PC-3 (cell line): ENCODE measurements around the gene HINFP.

Experiments
- EZH2 ChIP-seq: fragments of 300-600 bp; sonication (generic); IDR thresholded peaks from one replicate; pipeline ENCODE4 v1.6.1; 2017; ENCODE audit warnings: antibody characterized with exemption, mild to moderate bottlenecking, low read length; ENCODE audit not compliant: unreplicated experiment
- TF ChIP-seq, protein P1 (sequence below): fragments of 300-600 bp; sonication (generic); conservative IDR thresholded peaks from 2 replicates; pipeline ENCODE4 v1.5.1; 2017; ENCODE audit warnings: antibody characterized with exemption, low read depth, mild to moderate bottlenecking, low read length

DNA sequence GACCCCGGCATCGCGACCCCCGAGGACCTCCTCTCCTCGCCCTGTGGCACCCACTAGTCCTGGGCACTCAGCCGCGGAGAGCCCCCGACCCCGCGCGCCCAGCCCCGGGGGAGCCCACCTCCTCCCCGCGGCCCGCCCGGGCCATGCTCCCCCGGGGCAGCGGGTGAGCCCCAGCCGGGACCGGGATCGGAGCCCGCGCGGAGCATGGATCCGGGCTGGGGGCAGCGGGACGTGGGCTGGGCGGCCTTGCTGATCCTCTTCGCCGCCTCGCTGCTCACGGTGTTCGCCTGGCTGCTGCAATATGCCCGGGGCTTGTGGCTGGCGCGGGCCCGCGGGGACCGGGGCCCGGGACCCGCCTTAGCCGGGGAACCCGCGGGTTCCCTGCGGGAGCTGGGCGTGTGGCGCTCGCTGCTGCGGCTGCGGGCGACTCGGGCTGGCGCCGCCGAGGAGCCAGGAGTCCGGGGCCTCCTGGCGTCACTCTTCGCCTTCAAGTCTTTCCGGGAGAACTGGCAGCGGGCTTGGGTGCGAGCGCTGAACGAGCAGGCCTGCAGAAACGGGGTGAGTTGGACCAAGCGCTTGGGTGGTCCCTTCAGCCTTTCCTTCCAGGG, 13.7 kb upstream of the HINFP start:
- TF ChIP-seq, protein P1, sequence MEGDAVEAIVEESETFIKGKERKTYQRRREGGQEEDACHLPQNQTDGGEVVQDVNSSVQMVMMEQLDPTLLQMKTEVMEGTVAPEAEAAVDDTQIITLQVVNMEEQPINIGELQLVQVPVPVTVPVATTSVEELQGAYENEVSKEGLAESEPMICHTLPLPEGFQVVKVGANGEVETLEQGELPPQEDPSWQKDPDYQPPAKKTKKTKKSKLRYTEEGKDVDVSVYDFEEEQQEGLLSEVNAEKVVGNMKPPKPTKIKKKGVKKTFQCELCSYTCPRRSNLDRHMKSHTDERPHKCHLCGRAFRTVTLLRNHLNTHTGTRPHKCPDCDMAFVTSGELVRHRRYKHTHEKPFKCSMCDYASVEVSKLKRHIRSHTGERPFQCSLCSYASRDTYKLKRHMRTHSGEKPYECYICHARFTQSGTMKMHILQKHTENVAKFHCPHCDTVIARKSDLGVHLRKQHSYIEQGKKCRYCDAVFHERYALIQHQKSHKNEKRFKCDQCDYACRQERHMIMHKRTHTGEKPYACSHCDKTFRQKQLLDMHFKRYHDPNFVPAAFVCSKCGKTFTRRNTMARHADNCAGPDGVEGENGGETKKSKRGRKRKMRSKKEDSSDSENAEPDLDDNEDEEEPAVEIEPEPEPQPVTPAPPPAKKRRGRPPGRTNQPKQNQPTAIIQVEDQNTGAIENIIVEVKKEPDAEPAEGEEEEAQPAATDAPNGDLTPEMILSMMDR, result no peak
- TF ChIP-seq EZH2, result no peak
